ENCODE results near the gene KLHL21.

DNA sequence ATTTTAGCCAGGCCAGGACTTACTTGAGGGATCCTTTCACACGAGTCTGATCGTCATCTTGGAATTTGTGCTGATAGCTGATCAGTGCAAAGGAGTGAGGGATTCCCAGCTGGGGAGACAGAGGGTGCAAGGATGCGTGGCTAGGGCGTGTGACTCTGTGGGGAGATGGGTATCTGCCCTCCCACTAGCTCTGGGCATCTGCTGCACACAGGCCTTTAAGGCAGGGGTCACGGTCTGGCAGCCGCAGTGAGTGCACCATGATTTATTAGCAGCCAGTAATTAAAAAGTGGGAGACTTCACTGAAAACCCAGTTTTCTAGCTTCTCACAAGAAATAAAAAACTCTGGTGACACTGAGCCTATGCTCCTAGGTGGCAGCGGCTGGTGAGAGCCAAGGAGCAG lies 42.3 kb upstream of the KLHL21 start:
- TF ChIP-seq JUNB (IDR thresholded peaks at IDR 0.05) (no peak), HES2 (IDR thresholded peaks at IDR 0.05) (no peak), CEBPB (IDR thresholded peaks at IDR 0.05) (no peak), MYC (IDR thresholded peaks at IDR 0.05; ENCODE audit: borderline replicate concordance, low read length) (no peak), NPAS2 (CRISPR knock-in tag; IDR thresholded peaks at IDR 0.05; ENCODE audit: borderline replicate concordance) (no peak)

Measured in A549 (cell line).